Naive thymus-derived CD8-positive, alpha-beta T cell (primary cell): ENCODE measurements around the gene CCT3. TPM values are rescaled to one million over a fixed set of nuclear protein-coding genes. Genes with fewer than 3 reads are reported as not detected.

Source experiments
- ATAC-seq, 2 donors: fragments of 150-1000 bp; cut with Tn5 transposase in 1 of 2; sonication (Bioruptor Pico), chemical (Tn5 transposase) in 1 of 2; 1 replicate in 1 of 2; 2 replicates in 1 of 2; pipeline ENCODE4 v1.10.0; 2021; ENCODE audit warnings: mild to moderate bottlenecking in 2 of 2, moderate library complexity in 2 of 2
- POLR2A ChIA-PET: fragments of 350-600 bp; sonication (Branson Sonifier 250); formaldehyde crosslinking; loops from one replicate; lab custom pipeline; 2021; ENCODE audit warnings: antibody characterized with exemption; lab: Charles Lee
- DNase-seq, 10 donors: peaks; one replicate each; pipeline versions ENCODE4 v3.0.0 to v3.0.0-alpha.2; 2020 to 2022
- H3K27ac Mint-ChIP-seq, 10 donors: one replicate each; pipeline ENCODE4 v1.8.0; 2020 to 2022; ENCODE audit warnings: mild to moderate bottlenecking in 10 of 10, mixed read lengths in 10 of 10, moderate library complexity in 4 of 10, inconsistent platforms in 1 of 10
- H3K27me3 Mint-ChIP-seq, 5 donors: one replicate each; pipeline ENCODE4 v1.8.0; 2021 to 2022; ENCODE audit warnings: mixed read lengths in 5 of 5
- H3K36me3 Mint-ChIP-seq, 3 donors: one replicate each; pipeline ENCODE4 v1.8.0; 2020 to 2022; ENCODE audit warnings: mixed read lengths in 3 of 3, mild to moderate bottlenecking in 2 of 3, inconsistent platforms in 1 of 3
- H3K4me1 Mint-ChIP-seq, 4 donors: one replicate each; pipeline ENCODE4 v1.8.0; 2021 to 2022; ENCODE audit warnings: mixed read lengths in 4 of 4
- H3K4me3 Mint-ChIP-seq, 10 donors: one replicate each; pipeline ENCODE4 v1.8.0; 2020 to 2022; ENCODE audit warnings: mild to moderate bottlenecking in 10 of 10, mixed read lengths in 10 of 10, moderate library complexity in 6 of 10, inconsistent platforms in 1 of 10
- H3K9me3 Mint-ChIP-seq, 9 donors: one replicate each; pipeline ENCODE4 v1.8.0; 2020 to 2022; ENCODE audit warnings: mixed read lengths in 9 of 9, mild to moderate bottlenecking in 3 of 9, inconsistent platforms in 1 of 9, moderate library complexity in 1 of 9
- polyA plus RNA-seq, 3 donors: library from polyadenylated mRNA; unstranded; fragments of 300-500 nt; fragmentation: Illumina TruSeq; gene quantifications; one replicate each; pipeline ENCODE4 v1.2.3, GENCODE V29; 2021
- total RNA-seq, 8 experiments: library from RNA in 2 of 8; stranded (reverse) in 2 of 8; gene quantifications; one replicate each; pipeline ENCODE4 v1.2.3 and lab custom pipeline; 2021 to 2026

The CCT3 gene
- total RNA-seq (100 to 1,000 TPM; 142 to 154 TPM), polyA plus RNA-seq (100 to 1,000 TPM; 232 to 270 (median 263) TPM), total RNA-seq (lab: John Stamatoyannopoulos, UW) (160 to 914 (median 198) reads per million in 6 experiments)

DNA sequence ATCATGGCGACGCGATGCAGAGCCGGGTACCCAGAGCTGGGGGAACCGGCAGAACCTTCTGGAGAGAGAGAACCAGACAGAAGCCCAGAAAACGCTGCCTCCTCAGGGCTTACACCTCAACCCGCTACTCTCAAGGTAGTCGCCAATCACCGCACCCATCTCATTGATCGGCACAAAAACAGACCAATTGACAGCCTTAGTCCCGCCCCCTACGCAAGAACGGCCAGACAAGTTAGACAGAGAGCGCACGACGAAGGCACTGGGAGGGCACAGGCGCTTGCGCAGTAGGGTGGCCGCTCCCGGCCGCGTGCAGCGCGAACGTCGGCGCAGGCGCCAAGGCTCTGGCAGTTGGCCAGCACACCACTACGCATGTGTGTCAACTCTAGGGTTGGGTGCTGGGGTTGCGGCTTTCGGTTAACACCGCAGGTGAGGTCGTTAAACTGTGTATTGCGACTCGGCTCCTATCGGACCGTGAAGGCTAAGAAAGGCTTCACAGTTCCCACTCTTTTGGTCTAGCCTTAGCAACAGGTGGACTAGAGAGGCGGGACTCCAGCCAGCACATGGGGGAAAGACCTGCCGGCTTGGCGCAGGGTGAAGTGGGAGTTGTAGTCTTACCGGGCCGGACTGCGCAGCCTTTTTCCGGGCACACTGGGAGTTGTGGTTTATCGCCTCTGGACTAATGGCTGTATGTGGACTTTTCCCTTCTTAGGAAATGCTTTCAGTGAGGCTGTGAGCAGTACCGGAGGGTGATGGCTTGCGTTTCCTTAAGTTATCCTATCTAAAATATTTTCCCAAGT is at the start of gene CCT3, which contains the start of gene TSACC:
CCT3 (minus strand) TSS at position 113 of the 797 bp plus-strand sequence; CDS start at position 5, 108 bp downstream.
TSACC (plus strand) TSS at position 347 of the 797 bp plus-strand sequence. CDS start 1,232 bp downstream, outside the sequence.
- H3K36me3 Mint-ChIP-seq: peaks cover 0 to 26% (median 6%) of the 10 kb centered on the region in 3 donors
- peak within 1 kb of the TSS; percentile 89 to 99 (median 98) for H3K27ac Mint-ChIP-seq

DNA sequence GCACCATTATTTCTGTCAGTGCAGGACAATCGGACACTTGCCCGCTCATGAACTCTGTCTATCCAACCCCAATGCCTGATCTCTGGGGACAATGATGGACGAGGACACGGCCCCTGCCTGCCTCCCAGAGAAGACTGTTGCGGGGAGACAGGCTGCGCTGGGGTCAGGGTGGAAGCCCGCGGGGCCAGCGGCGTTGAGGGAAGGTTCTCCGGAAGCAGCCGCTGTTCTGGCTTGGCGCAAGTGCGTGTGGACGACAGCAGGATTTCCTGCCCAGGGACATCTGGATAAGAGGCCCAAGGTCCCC is 49.7 kb upstream of the CCT3 start:
- Mint-ChIP-seq H3K4me3 (no peak overlapping the region), H3K9me3 (no peaks in the 10 kb centered on the region), H3K27me3 (peaks cover 5 to 49% (median 33%) of the 10 kb centered on the region in 5 donors), H3K4me1 (peaks cover 4 to 14% (median 7%) of the 10 kb centered on the region in 4 donors), H3K27ac (no peak overlapping the region), H3K36me3 (peaks cover 0 to 1% (median 0%) of the 10 kb centered on the region in 3 donors)
- no peak for ATAC-seq
- POLR2A ChIA-PET: no interaction called here
- no peak for DNase-seq

More for the DNA sequence above, at the start of gene CCT3, which contains the start of gene TSACC:
- DNase-seq (peak; percentile 98 to 100 (median 99)), ATAC-seq (peak; percentile 92 to 93)
- no peaks in the 10 kb centered on the region for H3K27me3 Mint-ChIP-seq
- H3K4me1 Mint-ChIP-seq: peaks cover 10 to 45% (median 35%) of the 10 kb centered on the region in 4 donors
- POLR2A ChIA-PET: interaction anchor here (0.6 to 1.3 kb wide), 5 partner anchors 20 to 254 kb away, joined by 3 to 8 read pairs (median 3); partner anchors contain the start of genes MEF2D, PMF1 and SMG5
- peak within 1 kb of the TSS; percentile 92 to 99 (median 96) for H3K4me3 Mint-ChIP-seq
- H3K9me3 Mint-ChIP-seq: no peaks in the 10 kb centered on the region

DNA sequence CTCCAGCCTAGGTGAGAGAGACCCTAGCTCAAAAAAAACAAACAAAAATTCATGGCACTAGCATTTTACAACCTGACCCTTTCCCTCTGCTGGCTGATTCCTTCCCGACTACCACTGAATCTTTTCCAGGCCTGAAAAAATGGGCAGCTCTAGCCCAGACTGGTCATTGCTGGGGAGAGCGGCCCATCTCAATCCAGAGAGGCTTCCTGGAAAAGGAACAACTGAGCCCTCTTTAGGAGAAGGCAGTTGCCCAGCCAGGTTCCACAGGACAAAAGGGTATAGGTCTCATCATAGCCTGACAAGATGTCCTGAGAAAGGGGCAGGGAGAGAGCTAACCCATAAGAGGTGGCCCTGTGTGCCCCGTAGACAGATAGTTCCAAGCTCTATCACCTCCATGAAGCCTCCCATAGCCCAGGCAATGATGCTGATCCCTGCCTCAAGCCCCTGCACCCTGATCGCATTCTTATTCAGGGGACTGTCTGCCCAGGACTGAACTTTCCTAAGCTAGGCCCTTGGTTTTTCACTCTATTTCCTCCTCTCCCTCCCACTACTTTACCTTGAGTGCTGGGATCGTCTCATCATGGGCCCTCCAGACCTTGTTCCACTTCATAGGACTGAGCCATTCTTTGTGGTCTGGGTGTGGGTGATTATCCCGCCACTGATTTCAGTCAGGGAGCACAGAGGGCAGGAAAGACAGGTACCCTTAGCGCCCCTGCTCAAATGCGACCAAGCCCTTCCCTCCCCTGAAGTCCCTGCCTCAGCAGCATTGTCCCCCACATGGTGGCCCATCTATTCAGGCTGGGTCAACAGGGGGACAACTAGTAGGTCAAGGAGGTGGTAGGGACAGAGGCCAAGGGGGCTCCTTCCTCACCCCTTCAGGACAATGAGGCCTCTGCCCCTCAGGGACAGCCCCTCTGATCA is 49.1 kb upstream of the CCT3 start:
- H3K4me3 Mint-ChIP-seq: no peak overlapping the region
- peaks cover 5 to 46% (median 33%) of the 10 kb centered on the region in 5 donors for H3K27me3 Mint-ChIP-seq
- ATAC-seq (no peak), DNase-seq (no peak)
- H3K9me3 Mint-ChIP-seq: no peaks in the 10 kb centered on the region
- H3K4me1 Mint-ChIP-seq: peaks cover 4 to 14% (median 7%) of the 10 kb centered on the region in 4 donors
- POLR2A ChIA-PET: no interaction called here
- H3K27ac Mint-ChIP-seq: peak overlapping the region in 1 of 10 donors; percentile 41
- peaks cover 0 to under 1% (median 0%) of the 10 kb centered on the region in 3 donors for H3K36me3 Mint-ChIP-seq

GRCh38 chr1:156386134-156386901 is 48.2 kb upstream of the CCT3 start:
- H3K4me3 Mint-ChIP-seq: no peak overlapping the region
- ATAC-seq: no peak

DNA sequence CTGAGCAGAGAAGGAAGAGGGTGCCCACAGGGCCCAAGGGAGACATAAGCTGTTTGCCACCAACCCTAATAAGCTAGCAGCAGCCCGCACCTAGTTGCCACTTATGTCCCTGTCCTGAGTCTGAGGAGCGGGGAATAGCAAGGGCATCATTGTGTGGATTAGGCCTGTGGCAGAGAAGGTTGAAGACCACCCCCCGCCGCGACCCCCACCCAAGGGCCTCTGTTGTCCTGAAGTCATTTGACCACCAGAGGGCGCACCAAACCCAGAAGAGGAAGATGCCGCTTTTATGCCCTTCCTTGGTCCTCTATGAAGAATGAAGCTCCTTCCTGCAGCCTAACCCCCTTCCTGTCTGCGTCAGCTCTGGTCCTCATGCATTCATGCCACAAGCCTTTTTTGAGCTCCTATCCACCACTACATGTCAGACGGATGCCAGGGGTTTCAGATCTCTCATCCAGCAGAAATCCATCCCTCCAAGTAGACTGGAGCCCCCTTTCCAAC is 47.5 kb upstream of the CCT3 start:
- peak overlapping the region in 5 of 10 donors; percentile 1 to 77 (median 26) for H3K27ac Mint-ChIP-seq
- DNase-seq: peak; percentile 57 to 90 (median 76)

More at GRCh38 chr1:156386134-156386901, 48.2 kb upstream of the CCT3 start:
- Mint-ChIP-seq H3K36me3 (no peaks in the 10 kb centered on the region), H3K27me3 (peaks cover 5 to 41% (median 34%) of the 10 kb centered on the region in 5 donors), H3K9me3 (no peaks in the 10 kb centered on the region), H3K27ac (peak overlapping the region in 4 of 10 donors; percentile 3 to 77 (median 36)), H3K4me1 (peaks cover 4 to 14% (median 7%) of the 10 kb centered on the region in 4 donors)
- no peak for DNase-seq
- POLR2A ChIA-PET: interaction anchor here (0.6 to 1.9 kb wide), 4 partner anchors 59 to 222 kb away, joined by 3 to 18 read pairs (median 3); partner anchors contain the start of gene NAXE

DNA sequence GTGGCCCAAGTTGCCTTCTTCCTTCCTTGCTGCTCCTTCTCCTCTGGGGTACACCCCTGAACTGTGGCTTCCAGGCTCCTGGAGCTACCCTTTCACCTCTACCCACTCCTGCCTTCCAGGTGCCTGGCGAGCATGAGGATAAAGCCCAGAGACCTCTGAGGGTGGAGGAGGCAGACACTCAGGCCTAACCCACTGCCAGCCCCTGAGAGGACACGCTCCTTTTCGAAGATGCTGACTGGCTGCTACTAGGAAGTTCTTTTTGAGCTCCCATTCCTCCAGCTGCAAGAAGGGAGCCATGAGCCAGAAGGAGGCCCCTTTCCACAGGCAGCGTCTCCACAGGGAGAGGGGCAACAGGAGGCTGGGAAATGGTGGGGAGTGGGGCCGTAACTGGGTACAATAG is 46.6 kb upstream of the CCT3 start:
- H3K4me3 Mint-ChIP-seq: no peak overlapping the region
- H3K4me1 Mint-ChIP-seq: peaks cover 4 to 14% (median 7%) of the 10 kb centered on the region in 4 donors
- H3K9me3 Mint-ChIP-seq: no peaks in the 10 kb centered on the region
- peaks cover 5 to 31% (median 26%) of the 10 kb centered on the region in 5 donors for H3K27me3 Mint-ChIP-seq
- POLR2A ChIA-PET: interaction anchor here (1.9 kb wide), 1 partner anchor 61 kb away, joined by 18 read pairs; no protein-coding TSS in a partner anchor
- H3K27ac Mint-ChIP-seq: no peak overlapping the region
- DNase-seq (no peak), ATAC-seq (no peak)
- no peaks in the 10 kb centered on the region for H3K36me3 Mint-ChIP-seq

More for the DNA sequence above, 47.5 kb upstream of the CCT3 start:
- Mint-ChIP-seq H3K36me3 (no peaks in the 10 kb centered on the region), H3K27me3 (peaks cover 5 to 40% (median 33%) of the 10 kb centered on the region in 5 donors), H3K4me1 (peaks cover 4 to 14% (median 7%) of the 10 kb centered on the region in 4 donors), H3K4me3 (peak overlapping the region in 1 of 10 donors; percentile 31), H3K9me3 (no peaks in the 10 kb centered on the region)
- POLR2A ChIA-PET: interaction anchor here (0.6 to 1.9 kb wide), 5 partner anchors 60 to 223 kb away, joined by 3 to 18 read pairs (median 3); partner anchors contain the start of gene NAXE
- peak; percentile 89 to 92 for ATAC-seq

DNA sequence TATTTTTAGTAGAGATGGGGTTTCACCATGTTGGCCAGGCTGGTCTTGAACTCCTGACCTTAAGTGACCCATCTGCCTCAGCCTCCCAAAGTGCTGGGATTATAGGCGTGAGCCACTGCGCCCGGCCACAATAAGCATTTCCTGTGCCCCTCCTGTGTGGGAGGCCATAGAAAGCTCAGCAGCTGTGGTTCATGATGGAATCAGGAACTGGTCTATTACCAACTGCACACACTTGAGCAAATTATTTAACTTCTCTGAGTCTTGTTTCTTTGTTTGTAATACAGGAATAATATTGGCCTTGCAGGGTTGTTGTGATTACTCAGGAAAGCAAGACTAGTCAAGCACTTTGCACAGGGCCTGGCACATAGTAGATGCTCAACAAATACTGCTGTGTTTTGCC is 45.9 kb upstream of the CCT3 start:
- no peak overlapping the region for H3K4me3 Mint-ChIP-seq
- H3K36me3 Mint-ChIP-seq: no peaks in the 10 kb centered on the region
- no peaks in the 10 kb centered on the region for H3K9me3 Mint-ChIP-seq
- ATAC-seq (no peak), DNase-seq (no peak)
- H3K4me1 Mint-ChIP-seq: peaks cover 4 to 14% (median 7%) of the 10 kb centered on the region in 4 donors
- H3K27ac Mint-ChIP-seq: no peak overlapping the region
- POLR2A ChIA-PET: interaction anchor here (0.7 kb wide), 1 partner anchor 118 kb away, joined by 6 read pairs; no protein-coding TSS in a partner anchor
- peaks cover 5 to 24% (median 20%) of the 10 kb centered on the region in 5 donors for H3K27me3 Mint-ChIP-seq

- no peaks in the 10 kb centered on the region for H3K36me3 Mint-ChIP-seq
- no peak overlapping the region for H3K4me3 Mint-ChIP-seq
- ATAC-seq: peak; percentile 75 to 89
- DNase-seq: peak; percentile 36 to 79 (median 48)
- POLR2A ChIA-PET: no interaction called here
- no peaks in the 10 kb centered on the region for H3K9me3 Mint-ChIP-seq
- H3K4me1 Mint-ChIP-seq: peaks cover 4 to 11% (median 7%) of the 10 kb centered on the region in 4 donors
- H3K27ac Mint-ChIP-seq: no peak overlapping the region
- peaks cover 3 to 17% (median 15%) of the 10 kb centered on the region in 5 donors for H3K27me3 Mint-ChIP-seq
Observed at GRCh38 chr1:156383023-156383422, 44.9 kb upstream of the CCT3 start.

DNA sequence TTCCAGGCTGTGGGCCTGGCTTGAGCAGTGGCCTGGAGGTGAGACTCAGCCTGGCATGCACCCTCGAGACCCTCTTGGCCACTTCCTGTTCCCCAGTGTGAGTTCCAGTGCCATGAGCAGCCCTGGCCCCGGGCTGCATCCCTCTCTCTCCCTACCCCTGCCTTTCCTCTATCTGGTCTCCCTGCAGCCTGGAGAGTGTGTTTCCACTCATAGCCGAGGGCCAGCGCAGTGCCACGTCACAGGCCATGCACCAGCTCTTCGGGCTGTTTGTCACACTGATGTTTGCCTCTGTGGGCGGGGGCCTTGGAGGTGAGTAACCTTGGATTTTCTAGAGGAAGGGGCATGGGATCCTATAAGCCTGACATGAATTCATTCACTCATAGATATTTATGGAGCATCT is 44.5 kb upstream of the CCT3 start:
- Mint-ChIP-seq H3K27me3 (peaks cover 3 to 15% (median 12%) of the 10 kb centered on the region in 5 donors), H3K36me3 (no peaks in the 10 kb centered on the region), H3K27ac (no peak overlapping the region), H3K4me3 (peak overlapping the region in 1 of 10 donors; percentile 60), H3K4me1 (peaks cover 4 to 11% (median 7%) of the 10 kb centered on the region in 4 donors), H3K9me3 (no peaks in the 10 kb centered on the region)
- DNase-seq: no peak
- POLR2A ChIA-PET: no interaction called here
- no peak for ATAC-seq

DNA sequence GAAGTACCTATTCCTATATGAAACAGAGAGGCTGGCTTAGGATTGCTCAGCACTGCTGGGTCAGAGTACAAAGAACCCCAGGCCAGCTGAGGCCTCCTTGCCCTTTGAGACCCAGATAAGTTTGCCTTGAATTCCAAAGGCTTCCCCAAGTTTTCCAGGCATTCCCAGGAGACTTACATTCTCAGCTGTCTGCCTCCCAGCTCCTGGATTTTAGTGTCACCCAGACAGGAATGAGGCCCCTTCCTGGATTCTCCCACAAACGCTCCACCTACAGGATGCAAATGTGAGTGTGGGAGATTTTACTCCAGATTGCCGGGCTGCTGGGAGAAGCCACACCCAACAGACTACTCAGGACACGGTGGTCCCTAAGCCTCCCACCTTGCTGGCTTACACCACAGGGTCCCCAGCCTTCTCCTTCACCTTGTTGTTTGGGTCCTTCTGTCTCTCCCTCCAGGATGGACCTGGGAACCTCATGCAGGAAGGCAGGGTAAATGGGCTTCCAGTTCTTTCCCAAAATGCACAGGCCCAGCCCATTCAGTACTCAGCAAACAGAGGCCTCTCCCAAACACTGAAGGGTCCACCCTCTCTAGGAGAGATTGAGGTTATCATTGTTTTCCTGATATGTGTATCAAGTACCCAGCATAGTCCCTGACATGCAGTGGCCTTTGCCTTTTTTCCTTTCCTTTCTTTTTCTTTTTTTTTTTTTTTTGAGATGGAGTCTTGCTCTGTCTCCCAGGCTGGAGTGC is 41.5 kb upstream of the CCT3 start:
- peaks cover 0 to 14% (median 8%) of the 10 kb centered on the region in 5 donors for H3K27me3 Mint-ChIP-seq
- POLR2A ChIA-PET: interaction anchor here (0.7 kb wide), 1 partner anchor 302 kb away, joined by 4 read pairs; no protein-coding TSS in a partner anchor
- H3K9me3 Mint-ChIP-seq: no peaks in the 10 kb centered on the region
- no peak overlapping the region for H3K4me3 Mint-ChIP-seq
- no peak overlapping the region for H3K27ac Mint-ChIP-seq
- ATAC-seq (no peak), DNase-seq (no peak)
- H3K36me3 Mint-ChIP-seq: no peaks in the 10 kb centered on the region
- no peaks in the 10 kb centered on the region for H3K4me1 Mint-ChIP-seq
